PFSK-1 (cell line): ENCODE results near the gene CCDC169.

Experiments used
- FOXP2 ChIP-seq: optimal IDR thresholded peaks from 2 replicates; pipeline ENCODE3; 2011; ENCODE audit warnings: borderline replicate concordance, control low read depth, inconsistent platforms; ENCODE audit not compliant: insufficient read depth; ENCODE audit errors: extremely low read length, extremely low read depth
- POLR2AphosphoS5 ChIP-seq: IDR thresholded peaks from 2 replicates; pipeline ENCODE4 v1.6.1; 2012; ENCODE audit warnings: low read depth, mild to moderate bottlenecking, control low read depth, low read length, moderate library complexity
- SIN3A ChIP-seq: IDR thresholded peaks from 2 replicates; pipeline ENCODE4 v1.6.1; 2012; ENCODE audit warnings: mild to moderate bottlenecking, low read length, moderate library complexity, borderline replicate concordance; ENCODE audit not compliant: insufficient read depth
- TAF1 ChIP-seq: IDR thresholded peaks from 2 replicates; pipeline ENCODE4 v1.6.1; 2012; ENCODE audit warnings: low read length, control low read depth, borderline replicate concordance; ENCODE audit not compliant: insufficient read depth
- TF ChIP-seq, protein P1 (sequence below), 2 experiments: IDR thresholded peaks; 2 replicates each; pipeline versions ENCODE4 v1.6.1 to v1.8.0; 2011 to 2012; ENCODE audit warnings: low read depth in 2 of 2, low read length in 2 of 2, control low read depth in 1 of 2, inconsistent platforms in 1 of 2, mild to moderate bottlenecking in 1 of 2, moderate library complexity in 1 of 2; ENCODE audit not compliant: insufficient read depth in 1 of 2

The CCDC169 gene

DNA sequence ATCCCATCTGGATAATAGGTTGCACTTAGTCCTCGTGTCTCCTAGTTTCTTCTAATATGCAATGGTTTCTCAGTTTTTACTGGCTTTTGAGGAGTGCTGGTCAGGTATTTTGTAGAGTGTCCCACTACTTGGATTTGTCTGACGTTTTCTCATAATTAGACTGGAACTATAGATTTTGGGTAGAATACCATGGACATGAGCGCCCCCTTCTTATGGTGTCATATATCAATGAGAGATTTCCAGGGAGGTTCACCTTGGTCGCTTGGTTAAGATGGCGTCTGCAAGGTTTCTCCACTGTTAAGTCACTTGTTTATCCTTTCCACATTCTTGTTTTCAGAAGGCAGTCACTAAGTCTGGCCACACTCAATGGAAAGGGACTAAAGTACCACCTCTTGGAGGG is 89.9 kb downstream of the CCDC169 start:
- TF ChIP-seq FOXP2: no peak
- TF ChIP-seq TAF1: no peak
- TF ChIP-seq, protein P1, sequence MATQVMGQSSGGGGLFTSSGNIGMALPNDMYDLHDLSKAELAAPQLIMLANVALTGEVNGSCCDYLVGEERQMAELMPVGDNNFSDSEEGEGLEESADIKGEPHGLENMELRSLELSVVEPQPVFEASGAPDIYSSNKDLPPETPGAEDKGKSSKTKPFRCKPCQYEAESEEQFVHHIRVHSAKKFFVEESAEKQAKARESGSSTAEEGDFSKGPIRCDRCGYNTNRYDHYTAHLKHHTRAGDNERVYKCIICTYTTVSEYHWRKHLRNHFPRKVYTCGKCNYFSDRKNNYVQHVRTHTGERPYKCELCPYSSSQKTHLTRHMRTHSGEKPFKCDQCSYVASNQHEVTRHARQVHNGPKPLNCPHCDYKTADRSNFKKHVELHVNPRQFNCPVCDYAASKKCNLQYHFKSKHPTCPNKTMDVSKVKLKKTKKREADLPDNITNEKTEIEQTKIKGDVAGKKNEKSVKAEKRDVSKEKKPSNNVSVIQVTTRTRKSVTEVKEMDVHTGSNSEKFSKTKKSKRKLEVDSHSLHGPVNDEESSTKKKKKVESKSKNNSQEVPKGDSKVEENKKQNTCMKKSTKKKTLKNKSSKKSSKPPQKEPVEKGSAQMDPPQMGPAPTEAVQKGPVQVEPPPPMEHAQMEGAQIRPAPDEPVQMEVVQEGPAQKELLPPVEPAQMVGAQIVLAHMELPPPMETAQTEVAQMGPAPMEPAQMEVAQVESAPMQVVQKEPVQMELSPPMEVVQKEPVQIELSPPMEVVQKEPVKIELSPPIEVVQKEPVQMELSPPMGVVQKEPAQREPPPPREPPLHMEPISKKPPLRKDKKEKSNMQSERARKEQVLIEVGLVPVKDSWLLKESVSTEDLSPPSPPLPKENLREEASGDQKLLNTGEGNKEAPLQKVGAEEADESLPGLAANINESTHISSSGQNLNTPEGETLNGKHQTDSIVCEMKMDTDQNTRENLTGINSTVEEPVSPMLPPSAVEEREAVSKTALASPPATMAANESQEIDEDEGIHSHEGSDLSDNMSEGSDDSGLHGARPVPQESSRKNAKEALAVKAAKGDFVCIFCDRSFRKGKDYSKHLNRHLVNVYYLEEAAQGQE (IDR thresholded peaks at IDR 0.05; ENCODE audit: insufficient read depth in 1 of 2, low read depth in 2 of 2, low read length in 2 of 2): no peak
- TF ChIP-seq SIN3A: no peak
- TF ChIP-seq POLR2AphosphoS5: no peak

DNA sequence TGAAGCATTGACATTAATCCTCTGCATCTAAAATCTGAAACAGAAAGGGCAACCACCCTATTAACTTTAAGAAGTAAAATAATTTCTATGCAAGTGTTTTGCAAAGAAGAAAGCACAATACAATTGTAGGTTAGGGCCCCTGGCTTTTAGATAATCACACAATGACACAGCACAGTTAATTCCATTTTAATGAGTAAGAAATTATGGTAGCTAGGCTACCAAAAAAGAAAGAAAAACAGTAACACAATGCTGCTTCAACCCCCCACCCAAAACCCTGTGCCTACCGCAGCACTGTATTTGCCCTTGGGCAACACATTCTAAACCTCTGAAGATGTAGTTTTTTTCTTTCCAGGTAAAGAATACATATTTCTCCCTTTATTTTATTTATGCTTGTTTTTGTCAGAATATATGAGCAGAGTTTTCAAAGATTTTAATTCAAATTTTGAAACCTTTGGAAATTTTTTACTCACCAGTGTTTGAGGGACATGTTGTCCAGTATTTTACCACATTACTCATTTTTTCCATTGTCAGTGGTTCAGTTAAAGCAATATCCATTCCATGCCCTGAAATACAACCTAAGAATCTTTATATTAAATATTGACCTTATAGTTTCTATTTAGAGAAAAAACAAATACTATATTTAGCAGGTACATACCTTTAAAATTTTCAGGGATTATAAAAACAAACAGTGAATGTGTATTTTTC is 104.3 kb downstream of the CCDC169 start:
- TF ChIP-seq SIN3A: no peak
- TF ChIP-seq TAF1: no peak
- TF ChIP-seq POLR2AphosphoS5: no peak
- TF ChIP-seq FOXP2: no peak
- TF ChIP-seq, protein P1 (IDR thresholded peaks at IDR 0.05; ENCODE audit: insufficient read depth in 1 of 2, low read depth in 2 of 2, low read length in 2 of 2): no peak

DNA sequence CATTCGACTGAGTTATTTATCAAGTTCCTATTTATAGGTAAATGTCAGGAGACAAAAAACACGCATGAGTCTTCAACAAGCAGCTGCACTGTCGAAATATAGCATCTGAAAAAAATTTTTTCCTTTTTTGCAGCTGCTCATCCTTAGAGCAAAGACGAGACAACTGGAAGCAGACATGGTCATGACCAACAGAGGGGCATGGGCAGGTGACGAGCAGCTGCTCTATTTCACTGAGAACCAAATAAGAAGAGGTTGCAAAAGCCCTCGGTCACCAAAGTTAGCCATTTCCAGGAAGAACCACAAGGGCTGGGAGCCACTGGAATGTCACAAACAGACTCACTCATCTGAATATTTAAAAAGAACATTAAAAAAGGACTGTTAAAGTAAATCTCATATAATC is 105.4 kb downstream of the CCDC169 start:
- TF ChIP-seq POLR2AphosphoS5: no peak
- TF ChIP-seq, protein P1 (IDR thresholded peaks at IDR 0.05; ENCODE audit: insufficient read depth in 1 of 2, low read depth in 2 of 2, low read length in 2 of 2): no peak
- TF ChIP-seq FOXP2: no peak

DNA sequence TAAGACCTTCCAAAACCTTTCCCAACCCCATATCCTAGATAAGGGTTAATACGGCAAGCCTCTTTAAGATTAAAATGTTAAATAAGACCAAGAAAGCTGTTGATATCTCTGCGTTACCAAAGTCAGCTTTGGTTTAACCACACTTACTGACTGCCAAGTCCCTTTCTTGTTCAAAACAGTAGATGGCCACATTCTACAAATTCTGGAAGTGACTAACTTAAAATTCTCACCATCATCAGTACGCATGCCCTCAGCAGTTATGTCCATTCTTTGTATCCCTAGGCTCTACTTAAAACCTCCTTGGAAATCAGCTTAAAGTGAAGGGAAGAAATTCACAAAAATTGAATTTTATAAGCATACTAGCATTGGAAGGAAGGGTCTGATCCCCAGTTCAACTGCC is 106.8 kb downstream of the CCDC169 start:
- no peak for TF ChIP-seq SIN3A
- no peak for TF ChIP-seq TAF1
- no peak for TF ChIP-seq FOXP2
- TF ChIP-seq POLR2AphosphoS5: no peak
- TF ChIP-seq, protein P1 (IDR thresholded peaks at IDR 0.05; ENCODE audit: insufficient read depth in 1 of 2, low read depth in 2 of 2, low read length in 2 of 2): no peak

DNA sequence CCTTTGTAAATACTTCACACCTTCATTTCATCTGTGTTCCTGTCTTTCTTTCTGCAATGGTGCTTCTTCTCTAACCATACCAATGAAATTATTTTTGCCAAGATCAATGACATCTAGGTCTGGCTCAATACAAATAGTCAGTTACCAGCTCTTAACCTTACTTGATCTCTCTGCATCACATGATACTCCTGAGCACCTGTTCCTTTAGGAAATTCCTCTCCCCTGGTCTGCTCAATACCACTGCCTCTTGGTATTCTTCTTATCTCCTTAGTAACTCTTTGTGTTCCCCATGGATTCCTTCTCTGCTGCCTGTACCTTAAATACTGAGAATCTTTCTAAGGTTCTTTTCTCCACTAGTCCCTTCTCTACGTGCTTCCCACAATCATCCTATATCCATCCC is 109.2 kb downstream of the CCDC169 start:
- TF ChIP-seq TAF1: no peak
- no peak for TF ChIP-seq SIN3A
- TF ChIP-seq POLR2AphosphoS5: no peak
- TF ChIP-seq FOXP2: no peak
- TF ChIP-seq, protein P1 (IDR thresholded peaks at IDR 0.05; ENCODE audit: insufficient read depth in 1 of 2, low read depth in 2 of 2, low read length in 2 of 2): no peak
